Measurements from ENCODE around the gene CEP85L. TPM values are rescaled to one million over a fixed set of nuclear protein-coding genes. Genes with fewer than 3 reads are reported as not detected.

CEP85L gene
- polyA plus RNA-seq, 2 donors = 0.52 to 0.61 TPM

DNA sequence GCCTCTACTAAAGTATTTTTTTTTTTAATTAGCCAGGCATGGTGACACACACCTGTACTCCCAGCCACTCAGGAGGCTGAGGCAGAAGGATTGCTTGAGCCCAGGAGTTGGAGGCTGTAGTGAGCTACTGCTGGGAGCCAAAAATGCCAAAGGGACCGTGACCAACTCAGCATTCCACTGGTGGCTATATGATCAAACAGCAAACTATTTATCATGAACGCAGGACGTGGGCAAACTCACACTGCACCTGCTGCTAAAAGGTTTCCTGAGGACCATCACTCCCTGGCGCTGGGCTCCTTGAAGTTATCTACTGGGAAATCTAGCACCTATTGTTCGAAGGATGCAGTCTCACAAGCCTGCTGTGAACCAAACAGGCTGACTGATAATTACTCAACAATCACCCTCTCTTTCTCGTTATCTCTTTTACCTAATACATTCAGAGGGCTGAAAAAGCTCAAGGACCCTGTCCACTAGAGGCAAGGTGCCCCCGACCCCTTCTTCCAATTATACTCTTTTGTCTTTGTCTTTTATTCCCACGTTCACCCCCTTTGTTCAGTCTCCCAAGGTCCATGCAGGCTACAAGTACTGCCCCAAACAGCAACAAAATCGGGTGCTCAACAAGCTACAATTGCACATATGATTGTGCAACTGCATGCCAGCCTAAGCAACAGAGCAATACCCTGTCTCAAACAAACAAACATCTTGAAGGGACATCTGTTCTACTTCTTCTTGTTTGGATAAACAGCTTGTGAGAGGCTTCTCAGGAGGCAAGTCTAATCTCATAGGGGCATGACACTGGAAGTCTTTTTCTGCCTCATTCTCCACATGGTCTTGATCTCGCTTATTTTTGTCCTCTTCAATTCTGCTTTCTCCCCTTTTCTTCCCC lies 151.0 kb downstream of the CEP85L start:
- Histone ChIP-seq H3K36me3 (ENCODE audit: control insufficient read depth in 2 of 2, insufficient read depth in 2 of 2, low read length in 1 of 2) (peaks cover 0 to 4% of the 10 kb centered on the region in 2 donors), H3K4me1 (ENCODE audit: control insufficient read depth in 2 of 2, insufficient read depth in 2 of 2, low read length in 1 of 2) (no peaks in the 10 kb centered on the region), H3K27me3 (ENCODE audit: control insufficient read depth in 1 of 2, insufficient read depth in 2 of 2, low read length in 2 of 2) (no peaks in the 10 kb centered on the region), H3K4me3 (ENCODE audit: low read depth in 1 of 2, low read length in 2 of 2) (no peak overlapping the region), H3K27ac (ENCODE audit: low read depth in 2 of 2, low read length in 1 of 2) (no peak overlapping the region), H3K9me3 (ENCODE audit: control insufficient read depth in 2 of 2, insufficient read depth in 1 of 2, low read depth in 1 of 2, low read length in 1 of 2) (no peaks in the 10 kb centered on the region)
- WGBS, 2 donors = 84 to 91% methylated on average over 10 of the region's 10 CpGs

DNA sequence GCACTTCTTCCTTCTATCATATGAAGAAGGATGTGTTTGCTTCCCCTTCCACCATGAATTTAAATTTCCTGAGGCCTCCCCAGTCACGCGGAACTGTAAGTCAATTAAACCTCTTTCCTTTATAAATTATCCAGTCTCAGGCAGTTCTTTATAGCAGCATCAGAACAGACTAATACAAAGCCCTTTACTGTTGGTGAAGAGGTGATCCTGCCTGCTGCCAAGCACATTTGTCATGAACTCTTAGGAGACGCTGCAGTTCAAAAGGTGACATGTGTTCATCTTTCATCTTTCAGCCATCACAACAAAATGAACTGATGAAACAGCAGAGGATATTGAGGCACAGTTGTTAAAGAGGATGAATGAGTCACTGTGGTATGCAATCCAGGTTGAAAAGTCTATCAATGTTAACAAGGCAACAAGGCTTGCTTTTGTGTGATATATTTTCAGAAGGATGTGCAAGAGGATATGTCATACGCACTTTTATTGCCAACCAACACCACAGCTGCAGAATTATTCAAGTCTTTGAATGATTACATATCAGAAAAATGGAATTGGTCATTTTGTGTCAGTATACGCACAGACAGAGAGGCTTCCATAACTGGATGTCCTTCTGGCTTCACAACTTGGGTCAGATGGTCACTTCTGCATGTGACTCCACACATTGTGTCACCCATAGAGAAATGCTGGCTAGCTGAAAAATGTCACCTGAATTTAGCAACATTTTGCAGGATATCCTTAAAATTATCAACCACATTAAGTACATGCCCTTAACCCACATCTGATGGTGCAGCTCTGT lies 155.7 kb downstream of the CEP85L start:
- Histone ChIP-seq H3K4me3 (ENCODE audit: low read depth in 1 of 2, low read length in 2 of 2) (no peak overlapping the region), H3K27me3 (ENCODE audit: control insufficient read depth in 1 of 2, insufficient read depth in 2 of 2, low read length in 2 of 2) (no peaks in the 10 kb centered on the region), H3K27ac (ENCODE audit: low read depth in 2 of 2, low read length in 1 of 2) (no peak overlapping the region), H3K36me3 (ENCODE audit: control insufficient read depth in 2 of 2, insufficient read depth in 2 of 2, low read length in 1 of 2) (no peaks in the 10 kb centered on the region), H3K4me1 (ENCODE audit: control insufficient read depth in 2 of 2, insufficient read depth in 2 of 2, low read length in 1 of 2) (no peaks in the 10 kb centered on the region), H3K9me3 (ENCODE audit: control insufficient read depth in 2 of 2, insufficient read depth in 1 of 2, low read depth in 1 of 2, low read length in 1 of 2) (no peaks in the 10 kb centered on the region)
- 90 to 93% methylated on average over 5 of the region's 5 CpGs for WGBS, 2 donors

DNA sequence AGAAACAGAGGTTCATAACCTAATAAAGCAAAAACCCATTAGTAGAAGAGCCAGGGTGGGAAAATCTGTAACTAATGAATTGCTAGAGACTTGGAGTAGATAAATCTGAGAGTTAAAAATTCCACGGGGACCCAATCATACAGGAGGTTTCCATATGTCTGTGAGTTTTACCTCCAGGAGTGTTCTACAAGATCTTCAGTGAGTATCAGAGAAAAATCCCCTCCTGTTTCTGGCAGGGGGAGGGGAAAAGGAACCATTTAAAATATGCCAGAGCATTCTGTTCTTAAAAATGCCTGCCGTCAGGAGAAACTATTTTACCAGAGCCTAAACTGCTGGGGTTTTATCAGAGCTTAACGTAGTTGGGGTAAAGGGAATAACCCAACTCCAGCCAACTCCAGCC lies 157.3 kb downstream of the CEP85L start:
- no peaks in the 10 kb centered on the region for H3K4me1 ChIP-seq (ENCODE audit: control insufficient read depth in 2 of 2, insufficient read depth in 2 of 2, low read length in 1 of 2)
- no peaks in the 10 kb centered on the region for H3K27me3 ChIP-seq (ENCODE audit: control insufficient read depth in 1 of 2, insufficient read depth in 2 of 2, low read length in 2 of 2)
- H3K4me3 ChIP-seq (ENCODE audit: low read depth in 1 of 2, low read length in 2 of 2) = no peak overlapping the region
- no peaks in the 10 kb centered on the region for H3K36me3 ChIP-seq (ENCODE audit: control insufficient read depth in 2 of 2, insufficient read depth in 2 of 2, low read length in 1 of 2)
- H3K9me3 ChIP-seq (ENCODE audit: control insufficient read depth in 2 of 2, insufficient read depth in 1 of 2, low read depth in 1 of 2, low read length in 1 of 2) = no peaks in the 10 kb centered on the region
- 87 to 94% methylated on average over 3 of the region's 3 CpGs for WGBS, 2 donors
- no peak overlapping the region for H3K27ac ChIP-seq (ENCODE audit: low read depth in 2 of 2, low read length in 1 of 2)

DNA sequence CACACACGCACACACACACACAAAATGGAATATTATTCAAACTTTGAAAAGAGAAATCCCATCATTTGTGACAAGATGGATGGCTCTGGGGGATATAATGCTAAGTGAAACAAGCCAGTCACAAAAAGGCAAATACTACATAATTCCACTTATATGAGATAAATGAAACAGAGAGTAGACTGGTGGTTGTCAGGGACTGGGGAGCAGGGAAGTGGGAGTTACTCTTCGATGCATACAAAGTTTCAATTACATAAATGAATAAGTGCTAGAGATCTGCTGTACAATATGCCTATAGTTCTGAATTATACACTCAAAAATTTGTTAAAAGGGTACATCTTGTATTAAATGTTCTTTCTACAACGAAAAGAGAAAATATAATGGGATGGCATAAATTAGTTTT lies 161.4 kb downstream of the CEP85L start:
- Histone ChIP-seq H3K9me3 (ENCODE audit: control insufficient read depth in 2 of 2, insufficient read depth in 1 of 2, low read depth in 1 of 2, low read length in 1 of 2) (no peaks in the 10 kb centered on the region), H3K27me3 (ENCODE audit: control insufficient read depth in 1 of 2, insufficient read depth in 2 of 2, low read length in 2 of 2) (no peaks in the 10 kb centered on the region), H3K4me3 (ENCODE audit: low read depth in 1 of 2, low read length in 2 of 2) (no peak overlapping the region), H3K27ac (ENCODE audit: low read depth in 2 of 2, low read length in 1 of 2) (no peak overlapping the region), H3K4me1 (ENCODE audit: control insufficient read depth in 2 of 2, insufficient read depth in 2 of 2, low read length in 1 of 2) (no peaks in the 10 kb centered on the region), H3K36me3 (ENCODE audit: control insufficient read depth in 2 of 2, insufficient read depth in 2 of 2, low read length in 1 of 2) (no peaks in the 10 kb centered on the region)
- 91 to 92% methylated on average over 3 of the region's 3 CpGs for WGBS, 2 donors

DNA sequence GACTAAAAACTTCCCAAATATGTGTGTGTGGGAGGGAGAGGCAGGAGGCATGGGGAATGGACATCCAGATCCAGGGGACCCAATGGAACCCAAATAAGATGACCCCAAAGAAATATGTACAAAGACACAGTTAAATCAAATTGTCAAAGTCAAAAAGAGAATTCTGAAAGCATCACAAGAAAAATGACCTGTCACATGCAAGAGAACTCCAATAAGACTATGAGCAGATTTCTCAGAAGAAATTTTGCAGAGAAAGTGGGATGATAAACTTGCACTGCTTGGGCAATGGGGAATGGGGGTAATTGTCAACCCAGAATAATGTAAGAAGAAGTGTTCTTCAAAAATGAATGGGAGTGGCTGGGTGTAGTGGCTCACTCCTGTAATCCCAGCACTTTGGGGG lies 162.8 kb downstream of the CEP85L start:
- H3K9me3 ChIP-seq (ENCODE audit: control insufficient read depth in 2 of 2, insufficient read depth in 1 of 2, low read depth in 1 of 2, low read length in 1 of 2) = no peaks in the 10 kb centered on the region
- H3K36me3 ChIP-seq (ENCODE audit: control insufficient read depth in 2 of 2, insufficient read depth in 2 of 2, low read length in 1 of 2) = no peaks in the 10 kb centered on the region
- H3K27ac ChIP-seq (ENCODE audit: low read depth in 2 of 2, low read length in 1 of 2) = no peak overlapping the region
- no peaks in the 10 kb centered on the region for H3K4me1 ChIP-seq (ENCODE audit: control insufficient read depth in 2 of 2, insufficient read depth in 2 of 2, low read length in 1 of 2)
- no peak overlapping the region for H3K4me3 ChIP-seq (ENCODE audit: low read depth in 1 of 2, low read length in 2 of 2)
- H3K27me3 ChIP-seq (ENCODE audit: control insufficient read depth in 1 of 2, insufficient read depth in 2 of 2, low read length in 2 of 2) = no peaks in the 10 kb centered on the region

DNA sequence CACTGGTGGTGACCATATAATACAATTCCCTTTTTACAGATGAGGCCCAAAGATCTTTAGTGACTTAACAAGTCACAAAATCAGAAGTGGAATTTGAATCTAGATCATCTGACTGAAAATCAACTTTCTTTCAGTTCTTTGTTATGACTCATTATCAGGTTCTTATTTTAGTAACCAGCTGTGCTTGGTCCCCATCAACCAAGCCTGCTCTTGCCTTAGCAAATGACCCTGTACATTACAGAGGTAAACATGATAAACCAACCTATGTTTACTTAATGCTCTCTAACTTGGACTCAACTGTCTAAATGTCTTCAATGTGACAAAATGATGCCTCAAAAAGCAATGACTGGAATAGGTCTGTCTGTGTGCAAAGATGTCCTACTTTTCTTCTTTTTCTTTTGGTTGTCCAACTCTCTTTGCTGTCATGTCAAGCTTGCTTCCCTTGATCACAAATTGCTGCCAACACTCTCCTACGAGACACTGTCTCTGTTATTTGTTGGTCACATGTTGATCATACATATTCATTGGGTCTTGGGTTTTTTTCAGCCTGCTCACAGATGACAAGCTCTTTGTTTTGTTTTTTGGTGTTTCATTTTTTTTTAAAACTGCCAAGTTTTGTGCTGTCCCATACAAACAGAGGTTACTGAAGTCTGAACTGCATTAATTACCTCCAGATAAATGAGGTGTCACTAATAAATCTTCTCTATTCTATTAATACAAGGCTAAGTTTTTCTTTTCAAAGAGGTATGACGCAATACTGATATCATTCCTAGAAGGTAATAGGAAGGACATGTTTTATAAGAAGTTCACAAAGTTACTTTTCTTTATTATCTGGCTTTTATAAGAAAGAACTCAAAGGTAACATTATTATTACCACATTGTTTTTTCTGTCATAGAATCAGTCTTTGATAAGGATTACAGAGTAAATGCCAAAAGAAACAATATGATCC lies 165.5 kb downstream of the CEP85L start:
- no peaks in the 10 kb centered on the region for H3K36me3 ChIP-seq (ENCODE audit: control insufficient read depth in 2 of 2, insufficient read depth in 2 of 2, low read length in 1 of 2)
- H3K9me3 ChIP-seq (ENCODE audit: control insufficient read depth in 2 of 2, insufficient read depth in 1 of 2, low read depth in 1 of 2, low read length in 1 of 2) = no peaks in the 10 kb centered on the region
- H3K4me1 ChIP-seq (ENCODE audit: control insufficient read depth in 2 of 2, insufficient read depth in 2 of 2, low read length in 1 of 2) = no peaks in the 10 kb centered on the region
- no peaks in the 10 kb centered on the region for H3K27me3 ChIP-seq (ENCODE audit: control insufficient read depth in 1 of 2, insufficient read depth in 2 of 2, low read length in 2 of 2)
- no peak overlapping the region for H3K27ac ChIP-seq (ENCODE audit: low read depth in 2 of 2, low read length in 1 of 2)
- no peak overlapping the region for H3K4me3 ChIP-seq (ENCODE audit: low read depth in 1 of 2, low read length in 2 of 2)
- 85 to 89% methylated on average over 2 of the region's 2 CpGs for WGBS, 2 donors

DNA sequence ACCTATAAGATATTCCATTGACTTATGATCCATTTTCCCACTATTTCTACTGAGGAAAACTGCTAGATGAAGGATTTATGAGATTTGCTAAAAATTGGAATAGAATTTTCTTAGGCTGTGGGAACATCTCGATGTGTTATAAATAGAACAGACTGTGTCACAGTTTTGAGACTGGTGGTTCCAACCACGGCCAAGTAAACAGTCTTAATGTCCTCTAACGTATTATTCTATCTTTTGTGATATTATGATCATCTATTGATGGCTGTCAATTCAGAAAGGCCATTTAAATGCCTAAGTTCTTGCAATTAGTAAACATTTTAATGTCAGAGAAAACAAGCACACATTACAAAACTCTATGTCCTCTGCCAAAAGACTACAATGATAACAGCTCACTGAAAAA lies 174.8 kb downstream of the CEP85L start:
- no peaks in the 10 kb centered on the region for H3K36me3 ChIP-seq (ENCODE audit: control insufficient read depth in 2 of 2, insufficient read depth in 2 of 2, low read length in 1 of 2)
- H3K9me3 ChIP-seq (ENCODE audit: control insufficient read depth in 2 of 2, insufficient read depth in 1 of 2, low read depth in 1 of 2, low read length in 1 of 2) = no peaks in the 10 kb centered on the region
- H3K27ac ChIP-seq (ENCODE audit: low read depth in 2 of 2, low read length in 1 of 2) = no peak overlapping the region
- H3K4me3 ChIP-seq (ENCODE audit: low read depth in 1 of 2, low read length in 2 of 2) = no peak overlapping the region
- WGBS, 2 donors = 73 to 79% methylated on average over 3 of the region's 3 CpGs
- H3K4me1 ChIP-seq (ENCODE audit: control insufficient read depth in 2 of 2, insufficient read depth in 2 of 2, low read length in 1 of 2) = no peaks in the 10 kb centered on the region
- H3K27me3 ChIP-seq (ENCODE audit: control insufficient read depth in 1 of 2, insufficient read depth in 2 of 2, low read length in 2 of 2) = no peaks in the 10 kb centered on the region

DNA sequence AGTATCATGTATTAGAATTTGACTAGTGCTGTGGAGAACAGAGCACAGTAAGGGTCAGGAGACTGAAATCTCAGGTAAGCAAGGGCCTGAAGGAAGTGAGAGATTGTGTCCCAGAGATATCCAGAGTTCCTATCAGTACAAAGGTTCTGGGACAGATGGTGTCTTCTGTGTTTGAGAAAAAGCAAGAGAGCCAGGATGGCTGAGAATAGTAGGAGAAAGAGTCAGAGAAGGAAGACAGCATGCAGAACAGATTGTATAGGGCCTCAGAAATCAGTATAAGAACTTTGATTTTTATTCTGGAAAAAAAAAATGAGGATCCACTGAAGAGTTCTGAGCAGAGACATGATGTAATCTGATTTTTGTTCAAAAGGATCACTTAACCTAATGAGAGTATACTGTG lies 178.1 kb downstream of the CEP85L start:
- H3K4me3 ChIP-seq (ENCODE audit: low read depth in 1 of 2, low read length in 2 of 2) = no peak overlapping the region
- no peaks in the 10 kb centered on the region for H3K9me3 ChIP-seq (ENCODE audit: control insufficient read depth in 2 of 2, insufficient read depth in 1 of 2, low read depth in 1 of 2, low read length in 1 of 2)
- H3K27ac ChIP-seq (ENCODE audit: low read depth in 2 of 2, low read length in 1 of 2) = no peak overlapping the region
- H3K36me3 ChIP-seq (ENCODE audit: control insufficient read depth in 2 of 2, insufficient read depth in 2 of 2, low read length in 1 of 2) = no peaks in the 10 kb centered on the region
- H3K27me3 ChIP-seq (ENCODE audit: control insufficient read depth in 1 of 2, insufficient read depth in 2 of 2, low read length in 2 of 2) = no peaks in the 10 kb centered on the region
- H3K4me1 ChIP-seq (ENCODE audit: control insufficient read depth in 2 of 2, insufficient read depth in 2 of 2, low read length in 1 of 2) = no peaks in the 10 kb centered on the region

DNA sequence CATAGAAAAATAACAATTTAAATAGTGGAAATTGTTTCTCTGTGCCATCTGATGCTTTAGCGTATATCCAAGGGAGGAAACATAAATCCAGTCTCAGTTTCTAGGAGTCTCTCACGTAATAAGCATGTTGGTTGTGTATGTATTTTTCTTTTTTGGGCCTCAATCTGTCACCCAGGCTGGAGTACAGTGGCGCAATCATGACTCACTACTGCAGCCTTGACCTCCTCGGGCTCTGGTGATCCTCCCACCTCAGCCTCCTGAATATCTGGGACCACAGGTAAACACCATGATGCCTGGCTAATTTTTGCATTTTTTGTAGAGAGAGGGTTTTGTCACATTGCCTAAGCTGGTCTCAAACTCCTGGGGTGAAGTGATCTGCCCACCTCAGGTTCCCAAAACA lies 181.9 kb downstream of the CEP85L start:
- H3K4me1 ChIP-seq (ENCODE audit: control insufficient read depth in 2 of 2, insufficient read depth in 2 of 2, low read length in 1 of 2) = no peaks in the 10 kb centered on the region
- H3K36me3 ChIP-seq (ENCODE audit: control insufficient read depth in 2 of 2, insufficient read depth in 2 of 2, low read length in 1 of 2) = peaks cover 0 to 2% of the 10 kb centered on the region in 2 donors
- no peaks in the 10 kb centered on the region for H3K9me3 ChIP-seq (ENCODE audit: control insufficient read depth in 2 of 2, insufficient read depth in 1 of 2, low read depth in 1 of 2, low read length in 1 of 2)
- 90 to 92% methylated on average over 4 of the region's 4 CpGs for WGBS, 2 donors
- no peak overlapping the region for H3K4me3 ChIP-seq (ENCODE audit: low read depth in 1 of 2, low read length in 2 of 2)
- H3K27ac ChIP-seq (ENCODE audit: low read depth in 2 of 2, low read length in 1 of 2) = no peak overlapping the region
- no peaks in the 10 kb centered on the region for H3K27me3 ChIP-seq (ENCODE audit: control insufficient read depth in 1 of 2, insufficient read depth in 2 of 2, low read length in 2 of 2)
